Activated naive CD4-positive, alpha-beta T cell (primary cell): ENCODE measurements around the gene RPL7A.
A peak's percentile ranks its signal among the peaks of the same experiment; 100 is the strongest.
"Not testable (repeated sequence)": the region's sequence is repeated elsewhere in the genome, so short reads cannot be mapped to it uniquely, and the experiment has no call there.

Experiments
- DNase-seq, 4 experiments: peaks; one replicate each; lab custom pipeline; 2025; lab: John Stamatoyannopoulos, UW

RPL7A gene

DNA sequence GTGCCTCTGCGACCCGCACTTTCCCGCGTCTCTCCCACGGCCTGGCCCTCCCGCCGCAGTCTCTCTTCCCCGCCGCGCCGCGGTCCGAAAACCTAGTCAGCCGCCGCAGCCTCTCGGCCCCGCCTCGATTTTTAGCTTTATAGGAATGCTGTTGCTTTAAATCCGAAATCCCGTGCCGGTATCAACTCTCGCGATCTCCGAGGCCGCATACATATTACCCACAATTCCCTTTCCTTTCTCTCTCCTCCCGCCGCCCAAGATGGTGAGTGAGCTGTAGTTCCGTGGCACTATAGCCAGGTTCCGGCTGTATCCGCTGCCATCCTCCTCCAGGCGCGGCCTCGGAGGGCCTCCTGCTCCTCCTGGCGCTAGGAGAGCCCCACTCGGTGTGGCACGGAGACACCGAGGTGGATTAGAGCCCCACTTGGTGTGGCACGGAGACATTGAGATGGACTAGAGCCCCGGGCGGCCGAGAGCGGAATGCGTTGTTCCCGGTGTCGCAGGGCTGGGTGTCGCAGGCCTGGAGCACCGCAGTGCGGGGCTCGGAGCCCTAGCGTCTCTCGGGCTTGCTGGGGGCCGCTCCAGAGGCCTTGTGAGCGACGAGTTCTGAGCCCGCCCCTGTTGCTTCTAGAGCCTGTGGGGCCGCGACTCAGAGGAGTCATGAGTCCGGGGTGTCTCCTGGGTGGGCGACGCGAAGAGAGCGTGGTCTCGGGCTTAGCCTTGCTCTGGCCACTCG is at the start of gene RPL7A, which contains the start of gene MED22:
TSS of gene RPL7A (plus strand) at position 234 of the 733 bp plus-strand sequence. CDS start at position 260, 26 bp downstream.
TSS of gene MED22 (minus strand) at position 147 of the 733 bp plus-strand sequence. CDS start 1,469 bp downstream, outside the sequence.
- DNase-seq, result peak; percentile 76 to 80 (median 76)

DNA sequence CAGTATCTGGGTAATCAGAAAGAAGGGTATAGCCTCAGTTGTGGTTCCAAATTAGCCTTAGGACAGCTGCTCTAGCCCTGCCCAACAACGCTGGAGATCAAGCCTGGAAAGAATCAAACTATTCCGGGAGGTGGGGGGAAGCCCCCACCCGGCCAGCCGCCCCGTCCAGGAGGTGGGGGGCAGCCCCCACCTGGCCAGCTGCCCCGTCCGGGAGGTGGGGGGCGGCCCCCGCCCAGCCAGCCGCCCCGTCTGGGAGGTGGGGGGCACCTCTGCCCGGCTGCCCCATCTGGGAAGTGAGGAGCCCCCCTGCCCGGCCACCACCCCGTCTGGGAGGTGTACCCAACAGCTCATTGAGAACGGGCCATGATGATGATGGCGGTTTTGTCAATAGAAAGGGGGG is 48.0 kb upstream of the RPL7A start:
- DNase-seq, result not testable (repeated sequence)

DNA sequence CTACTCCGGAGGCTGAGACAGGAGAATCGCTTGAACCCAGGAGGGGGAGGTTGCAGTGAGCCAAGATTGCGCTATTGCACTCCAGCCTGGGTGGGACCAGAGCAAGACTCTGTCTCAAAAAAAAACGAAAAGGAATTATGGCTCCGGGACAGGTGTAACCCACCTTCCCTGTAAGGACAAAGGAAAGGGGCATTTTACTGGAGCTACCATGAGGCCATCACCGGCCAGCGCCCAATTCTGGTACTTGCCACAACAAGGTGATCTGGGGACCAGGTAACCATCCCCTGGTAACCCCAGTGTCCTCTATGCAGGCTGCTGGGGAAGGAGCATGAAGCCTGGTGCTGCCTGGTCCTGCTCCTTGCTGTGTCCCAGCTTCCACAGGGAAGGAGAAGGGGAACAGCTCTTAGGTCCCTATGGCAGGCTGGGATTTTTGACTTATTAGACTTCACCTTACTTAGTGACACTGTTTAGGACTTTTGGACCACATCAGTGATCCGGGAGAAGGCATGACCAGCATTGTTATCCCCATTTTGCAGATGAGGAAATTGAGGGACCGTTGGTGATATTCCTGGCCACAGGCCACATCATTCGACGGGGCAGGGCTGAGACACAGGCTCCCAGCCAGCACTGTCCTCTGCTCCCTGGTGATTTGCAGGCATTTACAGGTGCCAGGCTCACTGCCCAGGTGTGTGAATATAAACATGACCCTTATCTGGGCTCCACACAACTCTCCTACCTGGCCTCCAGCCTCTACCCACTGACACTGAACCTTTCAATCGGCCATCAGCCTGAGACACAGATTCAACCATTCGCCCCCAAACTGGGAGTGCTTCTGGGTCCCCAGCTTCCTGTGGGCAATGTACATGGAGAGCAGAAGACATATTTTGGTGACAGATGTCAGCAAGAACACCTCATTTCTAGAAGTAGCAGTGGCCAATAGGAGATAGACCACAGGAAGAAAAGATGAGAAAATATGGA is 46.5 kb upstream of the RPL7A start:
- no peak for DNase-seq

DNA sequence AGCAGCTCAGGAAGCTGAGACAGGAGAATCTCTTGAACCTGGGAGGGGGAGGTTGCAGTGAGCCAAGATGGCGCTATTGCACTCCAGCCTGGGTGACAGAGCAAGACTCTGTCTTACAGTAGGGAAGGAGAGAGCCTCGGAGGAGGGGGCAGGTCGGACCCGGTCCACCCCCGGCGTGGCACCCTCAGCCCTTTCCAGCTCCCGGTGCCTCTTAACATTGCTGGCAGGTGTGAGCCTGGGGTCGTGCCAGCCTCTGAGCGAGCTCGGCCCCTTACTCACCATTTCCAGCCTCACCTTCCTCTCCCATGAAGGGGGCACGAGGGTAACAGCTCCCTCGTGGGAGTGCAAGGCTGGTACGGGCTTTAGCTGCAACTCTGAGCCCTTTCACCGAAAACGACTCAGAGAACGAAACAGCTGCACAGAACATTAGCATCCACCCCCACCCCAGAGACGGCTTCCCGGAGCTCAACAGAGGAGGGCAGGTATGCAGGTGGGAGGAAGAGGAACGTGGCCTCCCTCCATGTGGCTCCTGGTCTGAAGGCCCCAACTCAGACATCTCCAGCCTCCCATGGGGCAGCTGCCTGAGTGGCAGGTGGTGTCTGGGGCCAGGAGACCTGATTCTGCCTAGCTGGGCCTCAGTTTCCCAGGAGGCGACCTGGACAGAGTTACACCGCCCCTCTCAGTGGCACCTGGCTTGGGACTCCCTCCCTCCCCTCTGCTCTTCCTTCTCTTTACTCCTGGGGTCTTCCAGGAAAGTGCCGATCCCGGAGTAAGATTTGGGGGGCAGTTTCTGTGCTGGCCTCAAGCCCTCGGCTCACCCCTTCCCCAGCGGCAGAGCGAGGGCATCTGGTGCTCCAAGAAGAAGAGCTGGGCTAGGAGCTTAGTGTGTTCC is 44.5 kb upstream of the RPL7A start:
- DNase-seq, result no peak

DNA sequence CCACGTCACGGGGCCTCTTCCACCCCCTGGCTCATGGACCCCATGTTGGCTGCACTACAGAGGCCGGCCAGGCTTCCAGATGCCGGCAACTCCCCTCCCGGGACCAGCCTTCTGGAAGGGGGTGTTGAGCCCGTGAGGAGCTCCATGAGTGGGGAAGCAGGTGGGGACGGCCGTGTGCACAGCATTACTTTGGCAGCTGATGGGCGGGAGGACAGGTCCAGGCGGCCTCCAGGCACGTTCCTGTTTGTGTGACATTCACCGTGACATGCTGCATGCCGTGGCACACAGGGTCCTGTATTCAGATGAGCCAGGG is 43.9 kb upstream of the RPL7A start:
- no peak for DNase-seq

DNA sequence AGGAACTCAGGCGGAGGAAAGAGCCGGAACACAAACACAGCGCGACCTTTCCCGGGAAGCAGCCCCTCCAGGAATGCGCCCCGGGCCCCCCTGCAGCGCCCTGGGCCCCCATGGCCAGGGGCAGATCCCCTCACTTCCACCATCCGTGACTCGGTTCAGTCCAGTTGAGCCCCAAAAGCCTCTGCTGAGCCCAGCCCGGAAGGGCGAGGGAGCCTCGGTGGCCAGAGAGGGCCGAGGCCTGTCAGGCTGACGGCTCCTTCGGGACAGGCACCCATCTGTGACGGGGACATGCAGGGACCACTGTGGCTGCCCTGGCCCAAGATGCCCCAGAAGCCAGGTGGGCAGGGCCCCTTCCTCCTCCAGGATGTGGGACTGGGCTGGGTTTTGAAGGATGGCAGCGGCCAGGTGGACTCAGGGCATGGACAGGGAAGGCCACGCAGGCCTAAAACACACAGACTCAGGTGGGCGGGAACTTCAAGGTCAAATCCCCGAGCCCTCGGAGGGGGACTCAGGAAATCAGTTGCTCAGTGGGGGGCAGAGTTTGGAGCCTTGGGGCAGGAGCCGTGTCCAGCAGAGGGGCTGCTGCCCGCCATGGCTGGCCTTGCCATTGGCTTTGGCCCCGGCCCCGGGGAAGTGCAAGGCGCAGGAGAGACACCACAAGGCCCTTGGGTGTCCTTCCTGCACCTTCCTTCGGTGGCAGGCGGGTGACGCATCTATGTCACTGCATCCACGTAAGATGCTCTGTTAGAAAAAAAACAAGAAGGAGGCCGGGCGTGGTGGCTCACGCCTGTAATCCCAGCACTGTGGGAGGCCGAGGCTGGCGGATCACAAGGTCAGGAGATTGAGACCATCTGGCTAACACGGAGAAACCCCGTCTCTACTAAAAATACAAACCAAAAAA is 43.3 kb upstream of the RPL7A start:
- DNase-seq, result no peak

DNA sequence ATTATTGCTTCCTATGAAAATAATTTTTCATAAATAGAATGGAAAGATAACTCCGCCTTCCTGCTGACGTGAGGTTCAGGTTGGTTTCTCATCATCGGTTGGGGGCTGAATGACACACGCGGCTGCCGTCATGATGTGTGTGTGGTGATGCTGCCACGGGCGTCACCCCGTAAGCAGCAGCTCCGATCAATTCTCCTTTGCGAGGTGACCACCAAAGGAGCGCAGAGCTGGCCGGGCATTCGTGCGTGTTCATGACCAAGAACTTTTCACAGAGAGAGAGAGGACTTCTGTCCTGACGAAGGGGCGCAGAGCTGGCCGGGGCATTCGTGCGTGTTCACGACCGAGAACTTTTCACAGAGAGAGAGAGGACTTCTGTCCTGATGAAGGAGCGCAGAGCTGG is 42.3 kb upstream of the RPL7A start:
- DNase-seq, result no peak

DNA sequence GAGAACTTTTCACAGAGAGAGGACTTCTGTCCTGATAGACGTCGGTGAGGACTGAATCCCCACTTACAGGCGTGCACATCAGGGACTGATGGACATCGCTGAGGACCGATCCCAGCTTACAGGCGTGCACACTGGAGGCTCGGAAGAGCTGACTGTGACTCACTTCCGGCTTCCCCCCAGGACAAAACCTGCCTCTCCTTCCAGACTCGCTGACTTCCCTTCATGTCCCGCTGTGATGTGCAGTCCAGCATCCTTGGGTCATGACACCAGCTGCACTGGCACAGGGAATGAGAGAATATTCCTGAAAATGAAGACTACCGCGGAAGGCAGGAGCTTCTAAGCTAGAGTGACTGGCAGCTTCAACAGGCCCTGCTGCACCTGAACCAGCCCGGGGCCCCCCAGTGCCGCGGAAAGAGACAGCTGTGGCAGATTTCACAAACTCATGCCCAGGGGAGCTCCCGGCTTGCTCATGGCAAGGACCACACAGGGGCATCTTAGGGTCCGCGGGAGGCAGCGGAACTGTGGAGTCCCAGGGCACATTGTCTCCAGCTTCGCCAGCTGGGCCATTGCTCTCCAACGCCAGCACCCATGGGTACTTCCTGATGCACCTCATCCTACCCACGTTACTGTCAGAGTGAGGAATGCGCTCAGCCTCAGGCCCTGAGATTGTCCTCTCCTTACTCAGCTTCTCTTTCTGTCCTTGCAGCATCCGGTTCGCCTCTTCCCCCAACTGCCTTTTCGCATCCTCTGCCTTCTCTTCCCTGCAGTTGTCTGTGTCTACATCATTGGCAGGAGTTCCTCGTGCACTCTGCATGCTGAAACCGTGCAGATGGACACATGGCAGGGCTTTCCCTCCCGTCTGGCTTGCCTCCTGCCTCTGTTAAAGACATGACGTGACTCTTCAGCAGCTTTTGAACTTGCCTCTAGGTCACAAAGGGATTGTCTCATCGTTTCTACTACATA is 41.5 kb upstream of the RPL7A start:
- DNase-seq, result no peak

DNA sequence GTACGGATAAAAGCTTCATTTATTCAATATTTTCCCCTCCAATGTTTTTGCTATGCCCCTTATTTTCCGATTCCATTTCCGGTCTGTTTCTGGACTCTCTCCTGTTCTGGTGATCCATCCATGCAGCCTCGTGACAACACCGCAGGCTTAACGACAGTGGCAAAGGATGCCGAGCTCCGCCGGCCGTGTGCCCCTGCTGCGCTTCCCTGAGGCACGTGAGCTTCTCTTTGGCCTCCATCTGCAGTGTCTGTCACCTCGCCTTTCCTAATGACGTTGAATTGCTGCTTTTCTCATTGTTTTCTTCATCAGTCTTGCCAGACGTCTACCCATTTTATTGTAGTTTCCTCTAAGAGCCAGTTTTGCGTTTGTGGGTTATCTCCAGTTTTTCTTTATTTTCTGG is 40.7 kb upstream of the RPL7A start:
- no peak for DNase-seq

DNA sequence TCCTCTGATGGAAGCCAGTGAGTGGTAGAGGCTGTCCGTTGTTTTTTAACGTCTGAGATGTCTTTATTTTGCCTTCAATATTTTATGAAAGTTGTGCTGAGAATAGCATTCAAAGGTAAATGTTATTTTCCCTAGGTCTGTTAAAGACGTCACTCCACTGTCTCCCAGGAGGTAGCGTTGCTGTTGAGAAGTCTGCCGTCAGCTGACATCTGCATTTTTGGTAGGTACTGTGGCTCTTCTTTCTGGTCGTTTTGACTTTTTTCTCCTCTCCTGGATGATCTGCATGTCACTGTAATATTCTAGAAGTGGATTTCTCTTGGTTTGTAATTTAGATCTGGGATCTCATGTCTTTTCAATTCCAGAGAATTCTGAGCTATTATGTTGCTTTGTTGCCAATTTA is 38.4 kb upstream of the RPL7A start:
- DNase-seq, result no peak

DNA sequence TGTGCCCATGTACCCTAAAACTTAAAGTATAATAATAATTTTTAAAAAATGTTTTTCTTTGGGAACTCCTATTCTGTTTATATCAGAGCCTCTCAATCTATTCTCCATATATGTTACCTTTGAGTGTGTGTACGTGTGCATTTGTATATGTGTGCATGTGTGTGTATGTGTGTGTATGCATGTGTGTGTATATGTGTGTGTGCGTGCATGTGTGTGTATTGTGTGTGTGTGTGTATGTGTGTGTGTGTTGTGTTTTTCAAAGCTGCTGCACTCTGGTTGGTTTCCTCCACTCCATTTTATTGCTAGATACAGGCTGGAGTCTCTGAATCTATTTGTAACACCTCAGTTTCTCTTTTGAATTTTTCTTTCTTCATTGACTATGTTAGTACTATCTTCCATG is 32.0 kb upstream of the RPL7A start:
- no peak for DNase-seq

DNA sequence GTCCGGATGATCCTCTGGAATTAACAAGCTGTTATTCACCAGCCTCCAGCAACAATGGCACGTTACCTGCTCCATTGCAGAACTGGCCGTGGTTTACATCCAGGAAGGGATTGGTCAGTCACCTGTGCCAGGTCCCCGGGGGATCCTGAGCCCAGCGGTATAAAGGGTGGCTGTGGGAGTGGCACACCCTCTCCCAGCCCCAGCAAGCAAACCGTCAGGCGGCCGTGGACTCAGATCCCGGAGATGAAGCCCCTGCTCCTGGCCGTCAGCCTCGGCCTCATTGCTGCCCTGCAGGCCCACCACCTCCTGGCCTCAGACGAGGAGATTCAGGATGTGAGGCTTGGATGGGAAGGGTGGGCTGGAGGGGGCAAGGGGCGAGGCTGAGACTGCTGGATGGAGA is 30.5 kb upstream of the RPL7A start:
- not testable (repeated sequence) for DNase-seq

DNA sequence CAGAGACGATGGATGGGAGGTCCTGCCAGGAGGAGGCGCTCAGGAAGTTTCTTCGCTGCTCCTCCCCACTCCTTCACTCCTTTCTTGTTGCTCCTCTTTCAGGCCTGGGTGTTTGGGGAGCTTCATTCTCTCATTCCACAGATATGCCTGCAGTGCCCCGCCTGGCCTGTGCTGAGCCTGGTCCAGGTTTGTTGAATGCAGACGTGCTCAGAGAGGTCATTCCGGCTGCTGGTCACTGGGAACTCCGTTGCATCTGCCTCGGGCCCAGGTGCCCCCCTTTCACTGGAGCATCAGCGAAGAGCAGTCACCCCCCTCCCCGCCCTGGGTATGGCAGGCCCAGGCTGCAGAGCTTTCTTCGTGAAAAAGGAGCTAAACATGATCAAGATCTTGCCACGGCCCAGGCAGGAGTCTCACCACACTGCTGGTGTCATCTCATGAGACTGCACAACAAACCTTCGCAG is 27.6 kb upstream of the RPL7A start:
- DNase-seq, result no peak

DNA sequence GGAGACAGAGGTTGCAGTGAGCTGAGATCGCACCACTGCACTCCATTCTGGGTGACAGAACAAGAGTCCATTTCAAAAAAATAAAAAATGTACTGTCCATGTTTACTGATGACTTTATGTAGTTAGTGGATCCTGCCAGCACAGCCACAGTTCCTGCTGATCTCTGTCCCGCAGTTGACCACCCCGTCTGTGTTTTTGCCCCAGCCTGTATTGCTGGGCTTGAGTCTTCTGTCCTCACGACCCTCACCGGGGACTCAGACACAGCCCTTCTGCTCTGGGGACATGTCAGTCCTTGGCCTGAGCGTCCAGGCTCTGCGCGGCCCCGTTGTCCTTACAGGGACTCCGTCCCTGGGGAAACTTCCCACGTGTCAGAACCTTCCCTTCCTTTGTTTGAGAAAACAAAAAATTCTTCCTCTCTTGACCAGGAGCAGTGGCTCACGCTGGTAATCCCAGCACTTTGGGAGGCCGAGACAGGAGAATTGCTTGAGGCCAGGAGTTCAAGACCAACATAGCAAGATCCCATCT is 26.5 kb upstream of the RPL7A start:
- DNase-seq, result no peak

DNA sequence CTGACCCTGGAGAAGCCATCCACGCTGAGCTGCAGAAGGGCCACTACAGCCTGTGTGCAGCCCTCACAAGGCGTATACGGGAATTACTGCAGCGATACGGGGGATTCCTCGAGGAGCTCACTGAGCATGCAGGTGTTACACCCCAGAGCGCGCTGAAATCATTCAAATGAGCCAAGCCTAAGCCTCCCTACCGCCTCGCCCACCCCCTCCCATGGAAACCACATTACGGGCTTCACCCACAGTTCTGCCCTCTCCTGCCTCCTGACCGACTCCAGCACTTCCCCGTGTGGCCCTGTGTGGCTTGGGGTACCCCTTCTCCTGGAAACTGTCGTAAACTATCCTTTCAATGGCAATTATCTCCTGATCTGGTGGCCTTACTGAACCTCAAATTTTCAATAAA is 25.3 kb upstream of the RPL7A start:
- DNase-seq, result no peak

DNA sequence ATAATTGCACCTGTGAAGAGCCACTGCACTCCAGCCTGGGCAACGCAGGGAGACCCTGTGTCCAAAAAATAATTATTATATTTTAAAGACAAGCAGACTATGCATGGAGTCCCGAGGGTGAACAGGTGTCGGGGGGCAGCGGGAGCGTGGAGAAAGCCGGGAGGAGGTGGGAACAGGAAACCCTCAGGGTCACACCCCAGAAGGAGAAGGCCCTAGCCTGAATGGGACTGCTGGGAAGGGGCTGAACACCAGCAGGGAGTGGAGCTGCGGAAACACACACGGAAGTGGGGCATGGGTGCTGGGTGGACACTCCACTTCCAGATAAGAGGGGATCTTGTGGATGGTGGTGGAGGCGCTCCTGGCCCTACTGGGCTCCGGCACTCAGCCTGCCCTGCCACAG is 24.8 kb upstream of the RPL7A start:
- no peak for DNase-seq

DNA sequence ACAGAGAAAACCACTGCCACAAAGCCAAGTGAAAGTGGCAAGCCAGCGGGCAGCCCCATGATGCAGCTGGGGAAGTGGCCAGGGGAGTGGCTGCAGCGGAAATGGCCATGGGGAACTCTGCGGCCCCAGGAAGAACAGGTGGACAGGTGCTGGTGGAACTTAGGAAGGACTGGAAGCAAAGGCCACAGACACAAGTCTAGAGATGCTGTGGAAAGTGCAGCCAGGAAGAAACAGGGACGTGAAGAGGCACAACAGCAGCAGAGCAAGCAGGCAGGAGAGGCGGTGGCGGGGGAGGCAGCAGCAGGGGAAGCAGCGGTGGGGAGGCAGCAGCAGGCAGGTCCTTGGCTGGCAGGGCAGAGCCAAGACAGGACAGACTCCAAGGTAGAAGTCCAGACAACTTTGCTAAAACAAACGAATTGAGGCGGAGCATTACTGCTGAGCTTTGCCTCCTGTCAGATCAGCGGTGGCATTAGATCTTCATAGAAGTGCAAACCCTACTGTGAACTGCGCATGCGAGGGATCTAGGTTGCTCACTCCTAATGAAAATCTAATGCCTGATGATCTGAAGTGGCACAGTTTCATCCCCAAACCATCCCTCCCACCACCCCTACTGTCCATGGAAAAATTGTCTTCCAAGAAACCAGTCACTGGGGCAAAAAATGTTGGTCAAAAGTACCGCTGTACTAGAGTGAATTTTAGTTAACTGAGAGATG is 23.9 kb upstream of the RPL7A start:
- DNase-seq, result no peak

DNA sequence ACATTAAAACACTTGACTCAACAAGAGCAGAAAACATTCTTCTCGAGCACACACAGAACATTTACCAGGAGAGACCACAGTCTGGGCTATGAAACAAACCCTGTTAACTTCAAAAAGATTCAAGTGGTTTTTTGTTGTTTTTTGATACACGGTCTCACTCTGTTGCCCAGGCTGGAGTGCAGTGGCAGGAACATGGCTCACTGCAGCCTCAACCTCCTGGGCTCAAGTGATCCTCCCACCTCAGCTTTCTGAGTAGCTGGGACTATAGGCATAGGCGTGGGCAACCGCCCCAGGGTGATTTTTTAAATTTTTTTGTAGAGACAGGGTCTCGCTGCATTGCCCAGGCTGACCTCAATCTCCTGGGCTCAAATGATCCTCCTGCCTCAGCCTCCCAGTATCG is 21.0 kb upstream of the RPL7A start:
- DNase-seq, result not testable (repeated sequence)
